NCI-H774 (cell line): ENCODE results near the gene DUSP3.
A peak's percentile ranks its signal among the peaks of the same experiment; 100 is the strongest.

Experiments used
- DNase-seq: peaks from one replicate; lab custom pipeline; 2025; lab: John Stamatoyannopoulos, UW

DUSP3 gene

GRCh38 chr17:43778337-43779144 lies at the start of gene DUSP3:
DUSP3 (minus strand) TSS chr17:43778977; CDS start chr17:43778924, 53 bp downstream.
- DNase-seq, result peak; percentile 90

- no peak for DNase-seq
Observed at GRCh38 chr17:43827596-43827995, 48.8 kb upstream of the DUSP3 start.

- DNase-seq, result no peak
Observed at GRCh38 chr17:43826206-43826605, 47.4 kb upstream of the DUSP3 start.

GRCh38 chr17:43825567-43825966 lies 46.8 kb upstream of the DUSP3 start:
- DNase-seq, result no peak

GRCh38 chr17:43823350-43824084 lies 44.7 kb upstream of the DUSP3 start:
- DNase-seq, result no peak

DNA sequence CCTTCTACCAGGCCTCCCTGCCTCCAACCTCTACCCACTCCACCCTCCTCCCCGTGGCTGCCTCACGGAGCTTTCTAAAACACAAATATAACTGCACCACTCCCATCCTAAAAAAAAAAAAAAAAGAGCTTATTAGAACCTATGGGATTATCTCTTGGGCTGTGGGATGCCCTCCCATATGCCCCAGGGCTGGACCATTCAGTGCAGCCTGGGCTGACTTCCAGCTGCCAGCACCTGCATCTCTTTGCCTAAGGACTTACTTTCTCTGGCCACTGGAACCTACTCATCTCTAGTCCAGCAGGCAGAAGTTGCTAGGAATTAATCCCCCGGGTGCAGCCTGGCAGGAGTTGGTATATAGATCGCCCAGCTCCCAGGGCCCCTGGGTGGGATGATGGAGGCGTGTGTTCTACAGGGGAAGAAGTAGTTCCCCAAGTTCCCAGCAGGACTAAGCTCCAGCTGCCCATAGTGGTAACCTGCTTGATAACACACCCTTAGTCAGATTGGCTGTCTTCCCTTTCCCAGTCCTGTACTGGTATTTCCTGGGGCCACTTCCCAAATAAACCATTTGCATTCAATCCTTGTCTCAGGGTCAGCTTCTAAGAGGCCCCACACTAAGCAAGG lies 43.9 kb upstream of the DUSP3 start:
- DNase-seq, result no peak

DNA sequence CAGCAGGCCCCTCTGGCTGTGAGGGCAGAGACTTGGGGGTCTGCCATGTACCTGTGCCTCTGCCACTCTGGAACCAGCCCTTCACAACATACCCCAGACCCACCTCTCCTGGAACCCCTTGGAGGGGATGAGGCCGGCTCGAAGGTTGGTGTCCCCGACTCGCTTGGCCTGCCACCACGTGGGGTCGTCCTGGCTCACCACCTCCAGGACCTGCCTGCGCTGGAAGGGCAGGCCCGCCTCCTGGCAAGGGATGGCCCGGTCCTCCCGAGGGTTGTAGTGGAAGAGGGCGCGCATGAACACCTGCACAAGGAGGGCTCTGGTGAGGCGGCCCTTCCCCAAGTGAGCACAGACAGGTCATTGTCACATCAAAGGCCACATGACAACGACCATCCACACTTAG lies 42.0 kb upstream of the DUSP3 start:
- DNase-seq, result no peak

GRCh38 chr17:43818966-43819365 lies 40.2 kb upstream of the DUSP3 start:
- DNase-seq, result no peak

- DNase-seq, result no peak
Observed at GRCh38 chr17:43817826-43818225, 39.0 kb upstream of the DUSP3 start.

- no peak for DNase-seq
Observed at GRCh38 chr17:43816336-43817320, 37.9 kb upstream of the DUSP3 start.

DNA sequence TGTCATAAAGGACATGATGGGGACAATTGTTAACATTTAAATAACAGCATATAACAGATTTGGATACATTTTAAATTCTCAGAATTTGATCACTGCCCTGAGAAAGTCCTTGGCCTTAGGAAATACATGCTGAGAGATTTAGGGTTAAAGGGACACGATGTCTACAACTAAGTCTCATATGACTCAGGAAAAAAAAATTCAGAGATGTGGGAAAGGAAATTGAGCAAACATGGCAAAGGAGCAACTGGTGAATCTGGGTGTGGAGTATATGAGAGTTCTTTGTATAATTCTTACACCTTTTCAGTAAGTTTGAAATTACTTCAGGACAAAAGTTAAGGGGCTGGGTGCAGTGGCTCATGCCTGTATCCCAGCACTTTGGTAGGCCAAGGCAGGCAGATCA lies 35.9 kb upstream of the DUSP3 start:
- DNase-seq, result no peak

DNA sequence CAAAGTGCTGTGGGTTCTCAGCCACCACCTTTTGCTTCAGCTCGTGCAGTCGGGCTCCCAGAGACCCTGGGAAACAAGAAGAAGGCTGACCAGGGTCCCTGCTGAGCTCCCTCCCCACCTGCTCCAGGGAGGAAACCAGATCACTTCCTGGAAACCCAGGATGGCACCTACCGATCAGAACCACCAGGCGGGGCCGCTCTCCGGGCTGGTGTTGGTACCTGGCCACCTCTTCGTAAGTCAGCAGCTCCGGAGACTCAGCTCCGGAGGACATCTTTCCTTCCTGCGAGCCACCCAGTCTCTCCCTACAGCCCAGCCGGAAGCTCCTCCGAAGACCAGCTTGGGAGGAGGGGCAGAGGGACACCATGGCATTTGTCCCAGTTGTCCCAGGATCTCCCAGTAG lies 35.2 kb upstream of the DUSP3 start:
- no peak for DNase-seq

DNA sequence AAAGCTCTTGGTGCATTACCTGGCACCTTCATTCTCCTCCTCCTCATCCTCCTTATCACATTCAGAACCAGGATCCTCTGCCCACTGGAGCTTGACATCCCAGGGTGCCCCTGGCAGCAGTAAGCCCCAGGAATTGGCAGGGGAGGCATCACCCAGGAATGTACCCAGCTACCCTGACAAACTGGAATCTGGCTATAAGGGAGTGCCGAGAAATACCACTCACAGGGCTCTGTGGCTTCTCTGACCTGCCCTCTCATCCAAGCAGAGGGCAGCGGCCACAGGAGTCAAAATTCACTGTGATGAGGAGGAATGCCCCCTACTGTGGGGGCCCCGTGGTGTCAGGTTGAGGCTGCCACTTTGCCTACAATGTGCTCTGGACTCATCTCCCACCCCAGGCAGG lies 34.6 kb upstream of the DUSP3 start:
- DNase-seq, result no peak

DNA sequence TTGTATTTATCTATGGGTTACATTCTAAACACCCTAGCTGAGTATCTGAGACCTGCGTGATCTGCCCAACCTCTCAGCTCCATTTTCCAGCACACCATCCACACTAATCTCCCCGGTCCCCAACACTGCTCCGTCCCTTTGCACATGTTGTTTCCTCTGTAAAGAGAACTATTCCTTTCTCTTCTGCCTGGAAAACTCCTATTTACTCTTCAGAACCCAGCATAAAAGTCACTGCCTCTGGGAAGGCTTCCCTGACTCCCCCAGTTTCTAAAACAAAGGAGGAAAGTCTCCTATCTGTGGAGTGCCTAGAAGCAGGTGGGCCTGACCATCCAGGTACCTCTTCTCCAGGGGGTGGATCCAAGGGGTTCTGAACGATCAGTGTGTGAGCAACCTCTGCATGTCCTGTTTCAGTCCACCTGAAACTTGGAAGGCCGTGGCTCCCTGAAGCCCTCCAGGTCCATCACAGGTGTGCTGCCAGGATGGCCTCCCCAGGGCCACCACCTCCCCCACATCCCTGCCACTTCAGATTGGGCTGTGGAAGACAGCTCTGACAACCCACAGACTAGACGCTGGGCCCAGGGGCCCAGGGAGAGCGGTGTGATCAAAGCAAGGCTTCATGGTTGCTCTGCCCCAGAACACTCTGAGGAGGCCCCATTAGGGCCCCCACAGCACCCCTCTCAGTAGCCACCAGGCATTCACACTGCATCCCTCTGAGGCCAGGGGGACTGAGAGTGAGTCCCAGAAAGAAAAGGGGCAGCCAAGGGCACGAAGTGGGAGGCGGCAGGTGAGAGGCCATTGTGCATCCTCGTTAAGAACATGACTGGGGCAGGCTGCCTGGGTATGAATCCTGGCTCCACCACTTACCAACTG lies 33.9 kb upstream of the DUSP3 start:
- DNase-seq, result no peak

DNA sequence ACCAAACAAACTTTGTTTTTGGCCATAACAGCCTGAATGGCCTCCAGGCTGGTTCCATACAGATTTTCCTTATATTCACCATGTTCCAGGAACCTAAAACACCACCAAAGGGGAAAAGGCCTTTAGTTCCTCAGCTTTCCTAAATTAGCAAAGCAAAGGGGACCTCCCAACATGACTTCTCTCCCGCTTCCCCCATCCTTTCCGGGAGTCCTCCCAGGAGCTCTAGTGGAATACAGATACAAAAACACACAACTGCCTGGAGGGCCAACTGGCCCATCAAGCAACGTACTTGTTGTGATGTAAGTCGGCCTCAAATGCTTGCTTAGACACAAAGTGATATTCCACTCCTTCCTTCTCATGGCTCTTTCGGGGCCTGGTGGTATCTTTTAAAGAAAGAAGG lies 32.0 kb upstream of the DUSP3 start:
- DNase-seq, result no peak

DNA sequence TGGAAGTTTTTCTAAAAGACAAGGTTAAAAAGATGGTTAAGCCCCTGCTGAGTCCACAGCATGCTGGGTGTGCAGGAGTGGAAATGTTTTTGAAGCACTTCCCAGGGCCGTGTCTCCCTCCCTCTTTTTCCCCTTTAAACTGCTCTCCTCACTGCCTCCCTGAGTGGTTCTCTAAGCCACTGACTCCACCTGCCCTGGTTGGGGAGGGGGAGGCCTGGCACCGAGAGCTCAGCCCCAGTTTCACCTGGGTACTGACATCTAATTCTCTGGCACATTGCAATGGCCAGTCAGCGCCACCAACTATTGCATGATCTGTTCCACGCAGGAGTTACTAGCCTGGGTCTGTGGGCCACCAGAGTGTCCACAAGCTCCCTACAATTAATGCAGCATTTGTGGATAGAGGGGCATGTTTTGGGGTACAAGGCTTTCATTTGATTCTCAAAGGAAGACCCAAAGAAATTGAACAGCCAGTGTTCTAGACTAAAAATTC lies 31.5 kb upstream of the DUSP3 start:
- DNase-seq, result no peak

DNA sequence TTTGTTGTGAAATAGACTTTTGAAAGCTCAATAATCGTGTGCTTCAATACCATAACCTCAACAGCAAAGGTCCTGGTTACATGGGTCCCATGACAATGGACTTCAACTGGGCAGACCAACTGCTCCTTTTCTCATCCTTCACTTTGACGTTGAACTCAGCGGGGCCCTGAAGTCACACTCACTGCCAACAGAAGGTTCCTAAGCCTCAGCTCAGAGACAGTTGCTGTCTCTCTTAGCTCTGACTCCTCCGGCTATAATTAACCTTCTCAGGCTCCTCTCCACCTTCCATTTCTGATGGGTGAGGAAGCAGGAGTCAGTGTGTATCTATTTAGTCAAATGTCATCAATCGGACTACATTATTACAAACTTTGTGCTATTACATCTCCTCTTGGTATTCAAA lies 30.3 kb upstream of the DUSP3 start:
- no peak for DNase-seq

- no peak for DNase-seq
Observed at GRCh38 chr17:43808076-43808475, 29.3 kb upstream of the DUSP3 start.

DNA sequence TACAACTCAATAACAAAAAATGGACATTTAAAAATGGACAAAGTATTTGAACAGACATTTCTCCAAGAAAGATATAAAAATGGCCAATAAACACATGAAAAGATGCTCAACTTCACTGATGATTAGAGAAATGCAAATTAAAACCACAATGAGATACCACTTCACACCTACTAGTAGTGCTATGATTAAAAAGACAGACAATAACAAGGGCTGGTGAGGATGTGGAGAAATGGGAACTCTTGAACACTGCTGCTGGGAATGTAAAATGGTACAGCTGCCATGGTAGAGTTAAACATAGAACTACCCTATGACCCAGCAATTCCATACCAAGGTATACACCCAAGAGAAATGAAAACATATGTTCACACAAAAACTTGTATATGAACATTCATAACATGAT lies 26.3 kb upstream of the DUSP3 start:
- DNase-seq, result no peak

DNA sequence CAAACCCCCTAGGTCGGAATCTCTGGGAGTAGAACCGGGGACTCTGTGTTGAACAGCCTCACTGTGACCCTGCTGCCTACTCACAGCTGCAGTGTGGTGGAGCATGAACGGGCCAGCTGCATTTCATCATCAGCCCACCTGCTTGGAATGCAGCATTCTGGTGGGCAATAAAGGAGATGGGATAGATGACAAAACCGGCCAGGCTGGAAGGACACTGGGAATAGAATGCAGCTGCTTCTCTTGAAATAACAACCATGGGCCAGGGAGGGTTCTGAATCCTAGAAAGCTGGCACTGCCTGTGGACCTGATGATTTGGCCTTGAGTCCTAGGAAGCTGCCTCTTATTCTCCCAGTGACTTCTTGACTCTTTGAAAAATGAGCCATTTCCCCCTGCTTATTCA lies 25.0 kb upstream of the DUSP3 start:
- no peak for DNase-seq

DNA sequence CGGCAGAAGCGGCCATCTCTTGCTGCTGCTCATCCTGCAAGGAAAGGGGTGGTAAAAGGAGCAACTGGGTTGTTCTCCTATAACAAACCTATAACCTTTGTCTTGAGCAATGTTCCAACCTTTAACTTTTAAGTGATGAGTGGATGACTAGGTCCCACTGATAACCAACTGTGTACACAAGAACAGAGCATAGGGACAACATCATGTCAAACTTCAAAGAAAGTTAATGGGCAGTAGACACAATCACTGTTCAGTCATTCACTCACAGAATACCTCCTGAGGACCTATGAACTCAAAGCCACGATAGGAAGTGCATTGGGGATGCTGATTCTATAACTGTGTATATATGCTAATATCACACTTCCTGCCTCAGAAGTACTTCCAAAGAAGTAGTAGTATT lies 23.1 kb upstream of the DUSP3 start:
- DNase-seq, result no peak
